Tibial artery (tissue), 4 donors: ENCODE measurements around the gene TRAPPC3L.

ENCODE experiments used
- DNase-seq, 2 donors: peaks; one replicate each; pipeline ENCODE4 v3.0.0-alpha.2; 2019
- H3K27ac ChIP-seq, 2 donors: fragments of 200-600 bp; sonication (generic) in 1 of 2; 1 replicate in 1 of 2; 2 replicates in 1 of 2; pipeline ENCODE4 v1.5.1; 2018 to 2019; ENCODE audit warnings: mild to moderate bottlenecking in 1 of 2
- H3K27me3 ChIP-seq, 2 donors: fragments of 200-600 bp; sonication (generic) in 1 of 2; one replicate each; pipeline versions ENCODE4 v1.5.1 to v1.6.0; 2016 to 2019
- H3K36me3 ChIP-seq, 3 donors: fragments of 200-600 bp; sonication (generic) in 2 of 3; one replicate each; pipeline ENCODE4 v1.5.1; 2016 to 2019; ENCODE audit warnings: mild to moderate bottlenecking in 2 of 3
- H3K4me1 ChIP-seq, 4 donors: fragments of 200-600 bp; sonication (generic) in 2 of 4; 1 replicate in 3 of 4; 2 replicates in 1 of 4; pipeline ENCODE4 v1.5.1; 2016 to 2019
- H3K4me3 ChIP-seq, 2 donors: fragments of 200-600 bp; sonication (generic) in 1 of 2; 1 replicate in 1 of 2; 2 replicates in 1 of 2; pipeline ENCODE4 v1.5.1; 2018 to 2019; ENCODE audit warnings: mild to moderate bottlenecking in 2 of 2
- H3K9me3 ChIP-seq, 3 donors: fragments of 200-600 bp; sonication (generic) in 1 of 3; one replicate each; pipeline ENCODE4 v1.5.1; 2016 to 2019
- CTCF ChIP-seq, 2 experiments: fragments of 200-600 bp in 1 of 2; fragments of 450-650 bp in 1 of 2; IDR thresholded peaks; one replicate each; pipeline ENCODE4 v1.5.1; 2017 to 2019; ENCODE audit warnings: antibody characterized with exemption in 2 of 2, mild to moderate bottlenecking in 1 of 2, moderate library complexity in 1 of 2
- intact Hi-C: fragments of 100-400 bp; cut with DNase I; formaldehyde crosslinking; loops from one replicate; pipeline ENCODE4 v1.15.0; 2023; ENCODE audit warnings: low total_unique reads

Gene TRAPPC3L

GRCh38 chr6:116445102-116445501 lies 100.4 kb downstream of the TRAPPC3L start:
- Histone ChIP-seq H3K36me3 (no peaks in the 10 kb centered on the region), H3K27me3 (no peaks in the 10 kb centered on the region), H3K27ac (no peak overlapping the region), H3K9me3 (no peaks in the 10 kb centered on the region), H3K4me3 (no peak overlapping the region), H3K4me1 (peaks cover 0 to 31% (median 5%) of the 10 kb centered on the region in 4 donors)
- intact Hi-C loops: no loop called here
- TF ChIP-seq CTCF (IDR thresholded peaks at IDR 0.05): no peak
- DNase-seq: no peak
